CD4-positive, alpha-beta T cell treated with Interleukin-6 at 100 ng/mL for 8 hours (primary cell): ENCODE results near the gene SCTR.

ENCODE experiments used
- DNase-seq: peaks from one replicate; pipeline ENCODE4 v3.0.0-alpha.2; 2020; ENCODE audit warnings: mixed read lengths, low spot score

SCTR gene

GRCh38 chr2:119474371-119475224 lies 49.7 kb downstream of the SCTR start:
- DNase-seq, result no peak

- DNase-seq, result no peak
Observed at GRCh38 chr2:119473621-119474370, 50.5 kb downstream of the SCTR start.

- no peak for DNase-seq
Observed at GRCh38 chr2:119472749-119473148, 51.5 kb downstream of the SCTR start.

- DNase-seq, result no peak
Observed at GRCh38 chr2:119469661-119470297, 54.5 kb downstream of the SCTR start.

GRCh38 chr2:119469131-119469530 lies 55.2 kb downstream of the SCTR start:
- no peak for DNase-seq

- no peak for DNase-seq
Observed at GRCh38 chr2:119468154-119468955, 55.9 kb downstream of the SCTR start.

GRCh38 chr2:119466373-119466772 lies 57.9 kb downstream of the SCTR start:
- no peak for DNase-seq

- no peak for DNase-seq
Observed at GRCh38 chr2:119465687-119466086, 58.6 kb downstream of the SCTR start.

- no peak for DNase-seq
Observed at GRCh38 chr2:119464981-119465380, 59.3 kb downstream of the SCTR start.

GRCh38 chr2:119463990-119464389 lies 60.3 kb downstream of the SCTR start:
- DNase-seq, result no peak

GRCh38 chr2:119463136-119463535 lies 61.1 kb downstream of the SCTR start:
- DNase-seq, result no peak

GRCh38 chr2:119462574-119462973 lies 61.7 kb downstream of the SCTR start:
- no peak for DNase-seq

GRCh38 chr2:119461811-119462210 lies 62.5 kb downstream of the SCTR start:
- DNase-seq, result no peak

- DNase-seq, result no peak
Observed at GRCh38 chr2:119460076-119460475, 64.2 kb downstream of the SCTR start.

- DNase-seq, result no peak
Observed at GRCh38 chr2:119455066-119455718, 69.1 kb downstream of the SCTR start.

GRCh38 chr2:119453972-119454593 lies 70.2 kb downstream of the SCTR start:
- DNase-seq, result no peak

GRCh38 chr2:119451336-119452050 lies 72.8 kb downstream of the SCTR start:
- DNase-seq, result no peak

- no peak for DNase-seq
Observed at GRCh38 chr2:119449521-119449920, 74.8 kb downstream of the SCTR start.

GRCh38 chr2:119448427-119449141 lies 75.7 kb downstream of the SCTR start:
- DNase-seq, result no peak

- no peak for DNase-seq
Observed at GRCh38 chr2:119446037-119446436, 78.2 kb downstream of the SCTR start.
